Mammary epithelial cell (primary cell): ENCODE data around the gene MGAT5.

Source experiments
- EZH2 ChIP-seq: IDR thresholded peaks from 2 replicates; pipeline ENCODE4 v1.6.1; 2012; ENCODE audit warnings: low read length, inconsistent platforms, borderline replicate concordance
- TF ChIP-seq, protein P1 (sequence below), 2 donors: IDR thresholded peaks in 1 of 2; conservative IDR thresholded peaks in 1 of 2; 2 replicates each; pipeline ENCODE4 v1.5.1; 2011 to 2012; ENCODE audit warnings: inconsistent platforms in 2 of 2, low read length in 2 of 2, mild to moderate bottlenecking in 2 of 2, control low read depth in 1 of 2, low read depth in 1 of 2; ENCODE audit not compliant: insufficient read depth in 1 of 2; ENCODE audit errors: extremely low read depth in 1 of 2

- no peak for TF ChIP-seq EZH2
- TF ChIP-seq, protein P1, sequence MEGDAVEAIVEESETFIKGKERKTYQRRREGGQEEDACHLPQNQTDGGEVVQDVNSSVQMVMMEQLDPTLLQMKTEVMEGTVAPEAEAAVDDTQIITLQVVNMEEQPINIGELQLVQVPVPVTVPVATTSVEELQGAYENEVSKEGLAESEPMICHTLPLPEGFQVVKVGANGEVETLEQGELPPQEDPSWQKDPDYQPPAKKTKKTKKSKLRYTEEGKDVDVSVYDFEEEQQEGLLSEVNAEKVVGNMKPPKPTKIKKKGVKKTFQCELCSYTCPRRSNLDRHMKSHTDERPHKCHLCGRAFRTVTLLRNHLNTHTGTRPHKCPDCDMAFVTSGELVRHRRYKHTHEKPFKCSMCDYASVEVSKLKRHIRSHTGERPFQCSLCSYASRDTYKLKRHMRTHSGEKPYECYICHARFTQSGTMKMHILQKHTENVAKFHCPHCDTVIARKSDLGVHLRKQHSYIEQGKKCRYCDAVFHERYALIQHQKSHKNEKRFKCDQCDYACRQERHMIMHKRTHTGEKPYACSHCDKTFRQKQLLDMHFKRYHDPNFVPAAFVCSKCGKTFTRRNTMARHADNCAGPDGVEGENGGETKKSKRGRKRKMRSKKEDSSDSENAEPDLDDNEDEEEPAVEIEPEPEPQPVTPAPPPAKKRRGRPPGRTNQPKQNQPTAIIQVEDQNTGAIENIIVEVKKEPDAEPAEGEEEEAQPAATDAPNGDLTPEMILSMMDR (conservative IDR thresholded peaks at IDR 0.05 in 1 of 2, IDR thresholded peaks at IDR 0.05 in 1 of 2; ENCODE audit: extremely low read depth in 1 of 2, insufficient read depth in 1 of 2, low read depth in 1 of 2, low read length in 2 of 2), result no peak
Measured at GRCh38 chr2:134493797-134494196, 239.9 kb downstream of the MGAT5 start.
